ENCODE results near the gene GIGYF2.

GRCh38 chr2:232714969-232715368 lies 17.8 kb downstream of the GIGYF2 start:
- TF ChIP-seq SPI1 (IDR thresholded peaks at IDR 0.05; ENCODE audit: borderline replicate concordance, low read depth) (no peak), CTCF (IDR thresholded peaks at IDR 0.05; ENCODE audit: insufficient read depth, low read length) (no peak), GABPA (IDR thresholded peaks at IDR 0.05; ENCODE audit: low read depth) (no peak)
